IMR-90 (cell line): ENCODE measurements around the gene NELL1. TPM values are rescaled to one million over a fixed set of nuclear protein-coding genes. Genes with fewer than 3 reads are reported as not detected.

Source experiments
- ATAC-seq: fragments of 200-7000 bp; cut with Tn5 transposase; 2 replicates; pipeline ENCODE4 v1.9.1; 2020; ENCODE audit warnings: low read depth, mild to moderate bottlenecking, moderate library complexity
- BruUV-seq: library from RNA; stranded (reverse); fragments of 400-500 nt; replicated peaks from 2 replicates; lab custom pipeline; 2021; lab: Mats Ljungman, UMichigan
- CTCF ChIA-PET: fragments of 300-600 bp; formaldehyde crosslinking; extraction: SDS; loops from one replicate; lab custom pipeline; 2021; ENCODE audit warnings: antibody characterized with exemption; lab: Yijun Ruan, JAX
- POLR2A ChIA-PET: fragments of 300-600 bp; sonication (Branson Sonifier 250); formaldehyde crosslinking; loops from one replicate; lab custom pipeline; 2022; ENCODE audit warnings: antibody characterized with exemption; ENCODE audit not compliant: unreplicated experiment; lab: Charles Lee
- DNase-seq: peaks from one replicate; pipeline ENCODE4 v3.0.0; 2013
- H2AFZ ChIP-seq: replicated peaks from 2 replicates; pipeline ENCODE3; 2013; ENCODE audit warnings: low read length, mild to moderate bottlenecking; ENCODE audit not compliant: poor library complexity
- H2AK5ac ChIP-seq: 2 replicates; pipeline ENCODE4 v1.6.1; 2013; ENCODE audit warnings: low read depth, low read length, inconsistent platforms
- H2AK9ac ChIP-seq: replicated peaks from 2 replicates; pipeline ENCODE3; 2013; ENCODE audit warnings: mild to moderate bottlenecking, low read depth, low read length, moderate library complexity; ENCODE audit not compliant: poor library complexity
- H2BK120ac ChIP-seq: 2 replicates; pipeline ENCODE4 v1.6.1; 2013; ENCODE audit warnings: low read depth, low read length, inconsistent platforms
- H2BK15ac ChIP-seq: 3 replicates; pipeline ENCODE4 v1.6.1; 2013; ENCODE audit warnings: low read depth, low read length, inconsistent platforms
- H2BK20ac ChIP-seq: 2 replicates; pipeline ENCODE4 v1.6.1; 2013; ENCODE audit warnings: low read depth, mild to moderate bottlenecking, inconsistent platforms, low read length, moderate library complexity
- H2BK5ac ChIP-seq: 2 replicates; pipeline ENCODE4 v1.6.1; 2013; ENCODE audit warnings: mild to moderate bottlenecking, low read depth, low read length, inconsistent platforms; ENCODE audit not compliant: poor library complexity, severe bottlenecking
- H3K14ac ChIP-seq: replicated peaks from 2 replicates; pipeline ENCODE4 v1.6.1; 2013; ENCODE audit warnings: low read depth, low read length, inconsistent platforms
- H3K18ac ChIP-seq: 2 replicates; pipeline ENCODE4 v1.6.1; 2013; ENCODE audit warnings: low read depth, low read length, control low read depth
- H3K23ac ChIP-seq: 2 replicates; pipeline ENCODE4 v1.6.1; 2013; ENCODE audit warnings: low read depth, low read length, inconsistent platforms
- H3K27ac ChIP-seq: 2 replicates; pipeline ENCODE4 v1.5.1; 2013; ENCODE audit warnings: mild to moderate bottlenecking, control low read depth, low read length; ENCODE audit not compliant: insufficient read depth
- H3K27me3 ChIP-seq: 2 replicates; pipeline ENCODE4 v1.6.1; 2013; ENCODE audit warnings: low read length; ENCODE audit not compliant: control insufficient read depth, insufficient read depth
- H3K36me3 ChIP-seq: 2 replicates; pipeline ENCODE4 v1.6.1; 2013; ENCODE audit warnings: low read length, mixed read lengths; ENCODE audit not compliant: control insufficient read depth, insufficient read depth
- H3K4ac ChIP-seq: 2 replicates; pipeline ENCODE4 v1.6.1; 2013; ENCODE audit warnings: low read depth, low read length, inconsistent platforms
- H3K4me1 ChIP-seq: 2 replicates; pipeline ENCODE4 v1.6.1; 2013; ENCODE audit warnings: low read length, mixed read lengths; ENCODE audit not compliant: control insufficient read depth, insufficient read depth
- H3K4me2 ChIP-seq: 2 replicates; pipeline ENCODE4 v1.6.1; 2013; ENCODE audit warnings: low read depth, mild to moderate bottlenecking, control low read depth, low read length, moderate library complexity
- H3K4me3 ChIP-seq: 2 replicates; pipeline ENCODE4 v1.5.1; 2013; ENCODE audit warnings: low read depth, mild to moderate bottlenecking, control low read depth, low read length, moderate library complexity; ENCODE audit not compliant: insufficient read depth
- H3K56ac ChIP-seq: 2 replicates; pipeline ENCODE4 v1.6.1; 2013; ENCODE audit warnings: low read length, inconsistent platforms; ENCODE audit not compliant: insufficient read depth; ENCODE audit errors: extremely low read depth
- H3K79me1 ChIP-seq, 2 experiments: 2 replicates each; pipeline ENCODE4 v1.6.1; 2013; ENCODE audit warnings: low read length in 2 of 2, inconsistent platforms in 1 of 2, low read depth in 1 of 2
- H3K9ac ChIP-seq: 2 replicates; pipeline ENCODE4 v1.6.1; 2013; ENCODE audit warnings: low read depth, low read length, control low read depth
- H3K9me1 ChIP-seq: 2 replicates; pipeline ENCODE4 v1.6.1; 2013; ENCODE audit warnings: low read length, inconsistent platforms; ENCODE audit not compliant: insufficient read depth
- H3K9me3 ChIP-seq: 2 replicates; pipeline ENCODE4 v1.6.1; 2013; ENCODE audit warnings: low read length; ENCODE audit not compliant: control insufficient read depth, insufficient read depth
- H4K20me1 ChIP-seq: 2 replicates; pipeline ENCODE4 v1.6.1; 2013; ENCODE audit warnings: low read length, inconsistent platforms; ENCODE audit not compliant: insufficient read depth
- H4K5ac ChIP-seq: 2 replicates; pipeline ENCODE4 v1.6.1; 2013; ENCODE audit warnings: mild to moderate bottlenecking, low read depth, low read length, control low read depth
- H4K8ac ChIP-seq, 2 experiments: 2 replicates each; pipeline ENCODE4 v1.6.1; 2013; ENCODE audit warnings: low read depth in 2 of 2, low read length in 2 of 2, control low read depth in 1 of 2, inconsistent platforms in 1 of 2
- H4K91ac ChIP-seq: 2 replicates; pipeline ENCODE4 v1.6.1; 2013; ENCODE audit warnings: low read depth, low read length, inconsistent platforms; ENCODE audit not compliant: insufficient read depth
- BHLHE40 ChIP-seq: fragments of 150-350 bp; IDR thresholded peaks from 2 replicates; pipeline ENCODE4 v1.6.1; 2016; ENCODE audit warnings: mild to moderate bottlenecking, low read depth, low read length
- CEBPB ChIP-seq: IDR thresholded peaks from 2 replicates; pipeline ENCODE4 v1.6.1; 2012; ENCODE audit warnings: low read depth, low read length, improper control_type of control experiment
- CHD1 ChIP-seq: IDR thresholded peaks from 2 replicates; pipeline ENCODE4 v1.6.1; 2012; ENCODE audit warnings: low read depth, low read length, improper control_type of control experiment
- CTCF ChIP-seq: conservative IDR thresholded peaks from 2 replicates; pipeline ENCODE4 v1.5.1; 2012; ENCODE audit warnings: mild to moderate bottlenecking, low read depth, low read length, improper control_type of control experiment
- ELK1 ChIP-seq: fragments of 150-350 bp; IDR thresholded peaks from 2 replicates; pipeline ENCODE4 v1.6.1; 2016; ENCODE audit warnings: low read depth, mild to moderate bottlenecking, low read length, moderate library complexity, borderline replicate concordance
- FOS ChIP-seq: fragments of 150-350 bp; IDR thresholded peaks from 2 replicates; pipeline ENCODE4 v1.6.1; 2016; ENCODE audit warnings: low read depth, low read length
- MAFK ChIP-seq: IDR thresholded peaks from 2 replicates; pipeline ENCODE4 v1.6.1; 2012; ENCODE audit warnings: low read depth, low read length, improper control_type of control experiment
- MAZ ChIP-seq: IDR thresholded peaks from 2 replicates; pipeline ENCODE4 v1.6.1; 2012; ENCODE audit warnings: low read depth, mild to moderate bottlenecking, low read length, improper control_type of control experiment, moderate library complexity, borderline replicate concordance
- MXI1 ChIP-seq: IDR thresholded peaks from 2 replicates; pipeline ENCODE4 v1.6.1; 2012; ENCODE audit warnings: low read depth, mild to moderate bottlenecking, low read length, moderate library complexity, borderline replicate concordance
- NFE2L2 ChIP-seq: fragments of 150-350 bp; IDR thresholded peaks from 2 replicates; pipeline ENCODE4 v1.6.1; 2016; ENCODE audit warnings: low read depth, mild to moderate bottlenecking, low read length
- POLR2A ChIP-seq: IDR thresholded peaks from 2 replicates; pipeline ENCODE4 v1.6.1; 2012; ENCODE audit warnings: mild to moderate bottlenecking, low read depth, low read length
- RAD21 ChIP-seq: IDR thresholded peaks from 2 replicates; pipeline ENCODE4 v1.6.1; 2012; ENCODE audit warnings: low read length, improper control_type of control experiment
- RCOR1 ChIP-seq: IDR thresholded peaks from 2 replicates; pipeline ENCODE4 v1.6.1; 2012; ENCODE audit warnings: mild to moderate bottlenecking, low read length, improper control_type of control experiment; ENCODE audit not compliant: insufficient replicate concordance
- RFX5 ChIP-seq: IDR thresholded peaks from 2 replicates; pipeline ENCODE4 v1.8.0; 2012; ENCODE audit warnings: low read depth, mild to moderate bottlenecking, low read length, moderate library complexity
- SMC3 ChIP-seq: fragments of 150-350 bp; IDR thresholded peaks from 2 replicates; pipeline ENCODE4 v1.6.1; 2016; ENCODE audit warnings: low read depth, mild to moderate bottlenecking, antibody characterized with exemption, low read length, moderate library complexity
- USF2 ChIP-seq: fragments of 150-350 bp; IDR thresholded peaks from 2 replicates; pipeline ENCODE4 v1.6.1; 2017; ENCODE audit warnings: mild to moderate bottlenecking, antibody characterized with exemption, low read length, low read depth
- WGBS, 2 experiments: methylation state at CpG; one replicate each; pipeline versions ENCODE4 v1.1.5 to v1.1.7; 2013; ENCODE audit warnings: missing lambda C conversion rate in 2 of 2; ENCODE audit not compliant: insufficient read length in 1 of 2; ENCODE audit errors: extremely low coverage in 2 of 2; 5-methylcytosine and 5-hydroxymethylcytosine counted together
- dilution Hi-C: fragments of 300-500 bp; cut with HindIII; formaldehyde crosslinking; loops from one replicate; pipeline ENCODE4 v1.14.3; 2018; ENCODE audit warnings: low sequenced_read_pairs; ENCODE audit not compliant: unreplicated experiment
- in situ Hi-C: fragments of 300-500 bp; cut with MboI; formaldehyde crosslinking; loops from 3 replicates; pipeline ENCODE4 v1.14.3; 2019; ENCODE audit warnings: low sequenced_read_pairs, inconsistent platforms, mixed read lengths
- intact Hi-C: fragments of 100-400 bp; cut with micrococcal nuclease; formaldehyde crosslinking; loops from 2 replicates; pipeline ENCODE4 v1.10.0; 2022
- polyA plus RNA-seq, 3 experiments: library from polyadenylated mRNA; depleted of rRNA; stranded (reverse); fragments of >200 nt; gene quantifications; 2 replicates each; pipeline ENCODE4 v1.2.3, GENCODE V29; 2012; ENCODE audit warnings: low replicate concordance in 1 of 3
- total RNA-seq: library from RNA; depleted of rRNA; stranded (reverse); fragments of >200 nt; gene quantifications from 2 replicates; pipeline ENCODE4 v1.2.3, GENCODE V29; 2012

NELL1 gene
- total and polyA plus RNA-seq, 2 of the 4 experiments (the other 2 are of a cell fraction): not detected

GRCh38 chr11:21447871-21448270 lies 778.5 kb downstream of the NELL1 start:
- no peak overlapping the region for H3K14ac ChIP-seq
- H2AK5ac ChIP-seq: no peak overlapping the region
- POLR2A ChIA-PET: no interaction called here
- dilution Hi-C loops: no loop called here
- no peak overlapping the region for H2BK5ac ChIP-seq
- in situ Hi-C loops: no loop called here
- no peak overlapping the region for H2AFZ ChIP-seq
- H4K5ac ChIP-seq: no peak overlapping the region
- intact Hi-C loops: no loop called here
- H3K27me3 ChIP-seq: no peaks in the 10 kb centered on the region
- H3K4me3 ChIP-seq: no peak overlapping the region
- H4K20me1 ChIP-seq: no peaks in the 10 kb centered on the region
- H2BK20ac ChIP-seq: no peak overlapping the region
- no peak overlapping the region for H3K9ac ChIP-seq
- no peak overlapping the region for H3K18ac ChIP-seq
- no peak overlapping the region for H3K23ac ChIP-seq
- no peaks in the 10 kb centered on the region for H3K9me1 ChIP-seq
- DNase-seq (no peak), ATAC-seq (no peak)
- H3K4me1 ChIP-seq: no peaks in the 10 kb centered on the region
- H3K4me2 ChIP-seq: no peak overlapping the region
- no peak overlapping the region for H4K8ac ChIP-seq
- no peak overlapping the region for H4K91ac ChIP-seq
- H3K27ac ChIP-seq: no peak overlapping the region
- CTCF ChIA-PET: no interaction called here
- no peak overlapping the region for H2AK9ac ChIP-seq
- no peak overlapping the region for H3K4ac ChIP-seq
- TF ChIP-seq MAZ (no peak), CTCF (no peak), NFE2L2 (no peak), RFX5 (no peak), ELK1 (no peak), RCOR1 (no peak), SMC3 (no peak), USF2 (no peak), CHD1 (no peak), RAD21 (no peak), FOS (no peak), MAFK (no peak), MXI1 (no peak), BHLHE40 (no peak), POLR2A (no peak), CEBPB (no peak)
- peaks cover 11% of the 10 kb centered on the region for H3K9me3 ChIP-seq
- H3K56ac ChIP-seq: no peak overlapping the region
- H2BK15ac ChIP-seq: no peak overlapping the region
- no CpG with 5 or more reads among the region's 3 CpGs for WGBS, 2 experiments
- no peaks in the 10 kb centered on the region for H3K79me1 ChIP-seq
- H2BK120ac ChIP-seq: no peak overlapping the region
- H3K36me3 ChIP-seq: no peaks in the 10 kb centered on the region
- BruUV-seq: no TSS peak
